ENCODE data around the gene ANKRD39.

GRCh38 chr2:96873651-96874096 is 15.9 kb upstream of the ANKRD39 start:
- TF ChIP-seq CTCF (IDR thresholded peaks at IDR 0.05), result no peak
- TF ChIP-seq EZH2 (IDR thresholded peaks at IDR 0.05; ENCODE audit: borderline replicate concordance, insufficient read depth, low read depth, low read length, poor library complexity, severe bottlenecking), result no peak

Measured in B cell (primary cell).